D721Med (cell line): Measurements from ENCODE around the gene HIRIP3.

Source experiments
- DNase-seq: peaks from one replicate; pipeline ENCODE4 v3.0.0; 2011; ENCODE audit warnings: low spot score; ENCODE audit not compliant: insufficient read length
- FAIRE-seq: peaks from 2 replicates; lab custom pipeline; 2011; peaks lifted over from hg19 to GRCh38; lab: Jason Lieb, UNC
- TF ChIP-seq, protein P1 (sequence below): IDR thresholded peaks from 2 replicates; pipeline ENCODE4 v1.5.1; 2012; ENCODE audit warnings: mild to moderate bottlenecking, control low read depth; ENCODE audit not compliant: insufficient read depth; ENCODE audit errors: missing control alignments

The HIRIP3 gene

DNA sequence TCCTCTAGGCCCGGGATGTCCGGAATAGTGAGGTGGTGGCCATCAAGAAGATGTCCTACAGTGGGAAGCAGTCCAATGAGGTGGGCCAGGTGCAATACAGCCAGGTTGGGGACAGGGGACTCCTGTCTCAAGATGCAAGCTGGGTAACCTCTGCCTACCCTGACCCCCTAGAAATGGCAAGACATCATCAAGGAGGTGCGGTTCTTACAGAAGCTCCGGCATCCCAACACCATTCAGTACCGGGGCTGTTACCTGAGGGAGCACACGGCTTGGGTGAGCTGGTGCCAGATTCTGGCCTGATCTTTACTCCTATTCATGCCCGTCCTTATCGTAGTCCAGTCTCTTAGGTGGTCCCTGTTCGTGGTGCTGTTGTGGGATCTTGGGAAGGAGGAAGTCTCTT, 17.3 kb downstream of the HIRIP3 start:
- TF ChIP-seq, protein P1, sequence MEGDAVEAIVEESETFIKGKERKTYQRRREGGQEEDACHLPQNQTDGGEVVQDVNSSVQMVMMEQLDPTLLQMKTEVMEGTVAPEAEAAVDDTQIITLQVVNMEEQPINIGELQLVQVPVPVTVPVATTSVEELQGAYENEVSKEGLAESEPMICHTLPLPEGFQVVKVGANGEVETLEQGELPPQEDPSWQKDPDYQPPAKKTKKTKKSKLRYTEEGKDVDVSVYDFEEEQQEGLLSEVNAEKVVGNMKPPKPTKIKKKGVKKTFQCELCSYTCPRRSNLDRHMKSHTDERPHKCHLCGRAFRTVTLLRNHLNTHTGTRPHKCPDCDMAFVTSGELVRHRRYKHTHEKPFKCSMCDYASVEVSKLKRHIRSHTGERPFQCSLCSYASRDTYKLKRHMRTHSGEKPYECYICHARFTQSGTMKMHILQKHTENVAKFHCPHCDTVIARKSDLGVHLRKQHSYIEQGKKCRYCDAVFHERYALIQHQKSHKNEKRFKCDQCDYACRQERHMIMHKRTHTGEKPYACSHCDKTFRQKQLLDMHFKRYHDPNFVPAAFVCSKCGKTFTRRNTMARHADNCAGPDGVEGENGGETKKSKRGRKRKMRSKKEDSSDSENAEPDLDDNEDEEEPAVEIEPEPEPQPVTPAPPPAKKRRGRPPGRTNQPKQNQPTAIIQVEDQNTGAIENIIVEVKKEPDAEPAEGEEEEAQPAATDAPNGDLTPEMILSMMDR: no peak
- peak; percentile 8 for DNase-seq
- FAIRE-seq: no peak

DNA sequence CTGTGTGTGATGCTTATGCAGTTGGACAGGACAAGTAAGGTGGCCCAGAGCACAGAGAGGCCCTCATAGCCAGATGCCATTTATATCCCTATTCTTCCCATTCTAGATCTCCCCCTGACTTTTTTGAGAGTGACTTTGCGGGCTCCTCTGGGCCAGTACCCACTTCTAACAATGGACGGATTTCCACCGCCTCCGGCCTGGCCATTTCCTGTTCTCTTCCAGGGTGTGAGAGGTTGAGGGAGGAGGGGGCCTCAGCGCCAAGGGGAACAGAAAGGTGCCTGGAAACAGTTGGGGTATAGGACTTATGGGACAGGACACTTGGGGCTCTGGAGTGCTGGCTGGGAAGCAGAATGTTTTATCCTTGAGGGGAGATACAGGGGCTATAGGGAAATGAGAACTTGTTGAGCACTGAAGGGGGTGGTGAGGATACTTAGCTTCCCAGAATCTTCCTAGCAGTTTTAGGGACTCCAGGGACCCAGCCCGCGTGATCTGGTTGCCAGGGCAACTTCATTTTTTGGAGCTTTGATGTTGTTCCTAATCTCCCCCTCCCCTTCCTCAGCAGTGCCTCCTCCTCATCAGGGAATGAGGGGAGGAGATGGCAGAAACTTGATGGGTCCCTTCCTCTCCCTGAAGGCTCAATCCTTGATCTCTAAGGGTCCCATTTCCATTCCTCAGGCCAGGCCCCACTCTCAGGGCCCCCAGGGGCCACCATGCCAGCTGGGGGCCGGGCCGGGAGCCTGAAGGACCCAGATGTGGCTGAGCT, 18.2 kb downstream of the HIRIP3 start:
- TF ChIP-seq, protein P1: no peak
- DNase-seq (peak; percentile 7), FAIRE-seq (no peak)

DNA sequence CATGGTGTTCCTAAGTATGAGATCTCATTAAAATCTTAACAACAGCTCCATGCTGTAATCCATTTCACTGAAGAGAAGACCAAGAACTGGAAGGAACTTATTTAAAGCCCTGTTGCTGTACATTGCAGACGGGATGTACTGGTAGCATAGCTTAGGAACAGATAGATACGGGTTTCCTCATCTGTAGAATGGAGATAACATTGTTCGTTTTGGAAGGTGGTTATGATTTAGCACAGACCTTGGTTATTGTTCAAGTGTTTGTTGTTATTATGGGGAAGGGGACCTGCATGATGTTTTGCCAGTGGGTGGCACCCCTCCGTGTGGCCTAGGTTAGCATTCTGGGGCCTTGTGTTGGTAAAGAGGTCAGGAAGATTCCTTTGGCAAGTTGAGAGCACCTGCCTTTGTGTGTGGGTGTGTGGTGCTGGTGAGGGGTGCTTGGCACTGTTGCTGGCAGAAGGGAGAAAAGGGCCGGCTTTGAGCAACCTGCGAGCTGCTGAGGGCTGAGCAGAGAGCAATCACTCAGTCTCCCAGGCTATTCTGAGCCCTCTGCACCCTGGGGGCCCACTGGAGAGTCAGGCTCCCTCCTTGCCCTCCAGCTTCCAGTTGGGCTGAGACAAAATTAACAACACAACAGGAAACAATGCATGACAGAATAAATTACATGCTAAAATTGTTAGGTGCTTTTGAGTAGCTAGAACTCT, 19.5 kb downstream of the HIRIP3 start:
- no peak for FAIRE-seq
- TF ChIP-seq, protein P1: no peak
- DNase-seq: peak; percentile 36

DNA sequence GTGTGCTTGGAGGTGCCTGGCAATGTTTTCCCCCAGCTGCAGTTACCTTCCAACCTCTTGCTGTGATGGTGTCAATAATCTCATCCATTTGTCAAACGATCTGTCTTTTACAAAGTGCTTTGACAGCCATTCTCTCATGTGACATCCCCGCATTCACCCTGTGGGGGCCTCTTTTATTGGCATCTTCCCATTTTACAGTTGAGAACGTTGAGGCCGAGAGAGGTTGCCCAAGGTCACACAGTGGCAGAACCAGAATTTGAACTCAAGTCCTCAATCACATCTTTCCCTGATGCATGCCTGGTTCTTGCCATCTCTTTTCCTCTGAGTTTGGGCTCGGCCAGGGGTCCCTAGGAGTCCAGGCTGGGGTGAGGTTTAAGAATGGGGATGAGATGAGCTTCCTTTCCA, 20.3 kb downstream of the HIRIP3 start:
- TF ChIP-seq, protein P1: no peak
- FAIRE-seq (no peak), DNase-seq (no peak)

DNA sequence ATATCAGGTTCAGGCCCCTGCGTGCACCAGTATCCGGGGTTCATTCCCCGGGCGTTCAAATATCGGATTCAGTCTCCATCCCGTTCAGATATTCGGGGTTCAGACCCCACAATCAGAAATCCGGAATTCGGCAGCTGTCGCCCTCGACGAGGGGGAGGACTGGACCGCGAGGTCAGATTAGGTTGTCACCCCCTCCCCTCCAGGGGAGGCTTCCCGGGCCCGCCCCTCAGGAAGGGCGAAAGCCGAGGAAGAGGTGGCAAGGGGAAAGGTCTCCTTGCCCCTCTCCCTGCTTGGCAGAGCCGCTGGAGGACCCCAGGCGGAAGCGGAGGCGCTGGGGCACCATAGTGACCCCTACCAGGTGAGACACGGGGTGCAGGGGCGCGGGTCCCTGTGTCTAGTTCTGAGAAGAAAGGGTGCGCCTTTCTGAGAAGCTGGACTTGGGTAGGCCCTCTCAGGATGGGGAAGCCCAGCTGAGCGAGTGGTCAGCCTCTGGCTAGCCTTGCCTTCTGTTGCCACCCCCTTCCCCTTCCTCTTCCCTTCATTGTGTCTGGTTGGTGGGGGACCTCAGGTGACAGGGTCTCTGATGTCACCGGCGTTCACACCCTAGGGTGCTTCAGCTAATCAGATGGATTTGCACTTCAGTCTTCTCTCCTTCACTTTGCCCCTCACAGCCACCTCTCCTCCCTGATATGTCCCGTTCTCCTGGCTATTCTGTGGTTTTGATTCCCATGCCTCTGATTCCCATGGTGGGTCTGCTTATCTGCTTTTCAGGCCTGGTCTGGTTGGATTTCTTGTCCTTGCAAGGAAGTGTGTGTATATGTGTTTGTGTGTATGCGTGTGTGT, 20.9 kb downstream of the HIRIP3 start:
- TF ChIP-seq, protein P1: no peak
- DNase-seq (peak; percentile 24), FAIRE-seq (no peak)

DNA sequence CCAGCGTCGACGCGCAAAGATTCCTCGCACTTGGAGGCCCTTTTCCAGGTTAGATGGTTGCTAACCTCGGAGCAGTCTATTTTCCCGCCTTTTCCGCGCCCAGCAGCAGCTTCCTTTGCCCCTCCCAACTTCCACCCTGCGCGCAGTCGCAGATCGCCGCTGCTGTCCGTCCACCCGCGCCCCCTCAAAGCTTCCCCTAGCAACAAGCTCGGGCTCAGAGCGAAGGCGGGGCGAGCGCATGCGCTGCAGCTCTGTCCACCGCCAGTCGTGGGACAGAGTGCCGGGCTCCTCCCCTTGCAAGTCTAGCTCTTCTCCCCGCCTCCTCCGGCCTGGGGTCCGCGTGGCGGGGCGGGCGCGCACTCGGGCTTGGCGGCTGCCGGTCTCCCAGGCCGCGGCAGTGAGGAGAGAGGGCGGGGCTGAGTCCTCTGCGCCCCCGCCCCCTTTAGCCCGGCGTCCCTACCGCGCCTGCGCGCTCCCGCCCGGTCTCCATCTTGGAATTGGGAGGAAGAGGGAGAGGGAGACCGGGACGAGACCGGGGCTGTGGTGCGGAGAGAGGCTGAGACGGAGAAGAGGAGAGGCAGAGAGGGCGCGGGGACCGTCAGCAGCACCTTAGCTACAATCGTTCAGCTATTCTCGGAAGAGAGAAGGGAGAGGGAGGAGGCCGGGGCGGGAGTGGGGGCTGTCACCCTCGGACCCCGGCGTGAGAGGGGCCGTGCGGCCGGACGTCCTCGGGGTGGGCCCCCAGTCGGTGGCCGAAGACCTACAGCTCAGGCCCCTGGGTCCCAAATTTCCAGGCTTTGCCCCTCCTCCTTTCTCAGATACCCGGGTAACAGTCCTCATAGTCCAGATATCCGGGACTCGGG, 21.8 kb downstream of the HIRIP3 start, which contains the start of gene TAOK2:
Gene TAOK2, plus strand, starts transcription at position 485 of the 863 bp plus-strand sequence. CDS start 3,905 bp downstream, outside the sequence.
- TF ChIP-seq, protein P1: no peak
- DNase-seq (peak; percentile 98), FAIRE-seq (no peak)
